ENCODE measurements around the gene FILIP1L.

- no peak for TF ChIP-seq CTCF (IDR thresholded peaks at IDR 0.05)
- TF ChIP-seq POLR2A (IDR thresholded peaks at IDR 0.05), result no peak
These were observed 40.5 kb downstream of the FILIP1L start for GRCh38 chr3:100073714-100074307.

Data from adrenal gland (tissue), 5 donors.